Ascending aorta (tissue), 2 donors: ENCODE measurements around the gene TLE1. TPM values are rescaled to one million over a fixed set of nuclear protein-coding genes. Genes with fewer than 3 reads are reported as not detected.

Experiments used
- DNase-seq, 2 donors: peaks; one replicate each; pipeline ENCODE4 v3.0.0-alpha.2; 2019; ENCODE audit warnings: low spot score in 2 of 2
- H3K27ac ChIP-seq, 2 donors: fragments of 200-600 bp; sonication (generic); one replicate each; pipeline ENCODE4 v1.5.1; 2016 to 2017; ENCODE audit warnings: mild to moderate bottlenecking in 1 of 2
- H3K27me3 ChIP-seq: fragments of 200-600 bp; sonication (generic); one replicate; pipeline ENCODE4 v1.5.1; 2017
- H3K36me3 ChIP-seq, 2 donors: fragments of 200-600 bp; sonication (generic); one replicate each; pipeline ENCODE4 v1.5.1; 2016
- H3K4me1 ChIP-seq, 2 donors: fragments of 200-600 bp; sonication (generic); one replicate each; pipeline ENCODE4 v1.5.1; 2016 to 2017; ENCODE audit warnings: mild to moderate bottlenecking in 1 of 2
- H3K4me3 ChIP-seq, 2 donors: fragments of 200-600 bp; sonication (generic); one replicate each; pipeline ENCODE4 v1.5.1; 2016 to 2017; ENCODE audit warnings: mild to moderate bottlenecking in 1 of 2
- H3K9me3 ChIP-seq, 2 donors: fragments of 200-600 bp; sonication (generic); one replicate each; pipeline ENCODE4 v1.5.1; 2016
- CTCF ChIP-seq, 3 experiments: fragments of 200-600 bp in 2 of 3; fragments of 450-650 bp in 1 of 3; sonication (generic) in 2 of 3; IDR thresholded peaks; one replicate each; pipeline ENCODE4 v1.5.1; 2016 to 2019; ENCODE audit warnings: antibody characterized with exemption in 3 of 3, mild to moderate bottlenecking in 1 of 3, moderate library complexity in 1 of 3
- intact Hi-C: fragments of 100-400 bp; cut with DNase I; formaldehyde crosslinking; loops from one replicate; pipeline ENCODE4 v1.15.1; 2023
- total RNA-seq: library from RNA; depleted of rRNA; stranded (reverse); fragments of >200 nt; gene quantifications from one replicate; pipeline ENCODE4 v1.1.0, GENCODE V29; 2016

TLE1 gene
- total RNA-seq, 1 donor from 2014 or later, result 58.5 TPM

- Histone ChIP-seq H3K27me3 (no peaks in the 10 kb centered on the region), H3K4me1 (peaks cover 0 to 5% of the 10 kb centered on the region in 2 donors), H3K27ac (no peak overlapping the region), H3K9me3 (no peaks in the 10 kb centered on the region), H3K4me3 (no peak overlapping the region), H3K36me3 (peaks cover 0 to 10% of the 10 kb centered on the region in 2 donors)
- TF ChIP-seq CTCF (IDR thresholded peaks at IDR 0.05), result no peak
- intact Hi-C loops, result no loop called here
- no peak for DNase-seq
Measured at GRCh38 chr9:81627481-81627880, 61.9 kb downstream of the TLE1 start.

GRCh38 chr9:81626511-81626910, 62.8 kb downstream of the TLE1 start:
- Histone ChIP-seq H3K36me3 (peaks cover 0 to 3% of the 10 kb centered on the region in 2 donors), H3K27me3 (no peaks in the 10 kb centered on the region), H3K27ac (no peak overlapping the region), H3K4me3 (no peak overlapping the region), H3K4me1 (peaks cover 0 to 5% of the 10 kb centered on the region in 2 donors), H3K9me3 (no peaks in the 10 kb centered on the region)
- TF ChIP-seq CTCF (IDR thresholded peaks at IDR 0.05), result no peak
- no peak for DNase-seq
- intact Hi-C loops, result no loop called here

GRCh38 chr9:81625969-81626368, 63.4 kb downstream of the TLE1 start:
- TF ChIP-seq CTCF (IDR thresholded peaks at IDR 0.05), result no peak
- H3K4me1 ChIP-seq, result peaks cover 0 to 5% of the 10 kb centered on the region in 2 donors
- no peaks in the 10 kb centered on the region for H3K36me3 ChIP-seq
- H3K9me3 ChIP-seq, result no peaks in the 10 kb centered on the region
- no peak overlapping the region for H3K4me3 ChIP-seq
- no peaks in the 10 kb centered on the region for H3K27me3 ChIP-seq
- DNase-seq, result no peak
- no peak overlapping the region for H3K27ac ChIP-seq
- intact Hi-C loops, result no loop called here

GRCh38 chr9:81623778-81624177, 65.6 kb downstream of the TLE1 start:
- no peaks in the 10 kb centered on the region for H3K27me3 ChIP-seq
- intact Hi-C loops, result no loop called here
- H3K4me1 ChIP-seq, result peaks cover 0 to 8% of the 10 kb centered on the region in 2 donors
- TF ChIP-seq CTCF (IDR thresholded peaks at IDR 0.05), result no peak
- H3K36me3 ChIP-seq, result peaks cover 0 to 15% of the 10 kb centered on the region in 2 donors
- no peak overlapping the region for H3K27ac ChIP-seq
- H3K4me3 ChIP-seq, result no peak overlapping the region
- no peak for DNase-seq
- no peaks in the 10 kb centered on the region for H3K9me3 ChIP-seq

- Histone ChIP-seq H3K4me3 (no peak overlapping the region), H3K27me3 (no peaks in the 10 kb centered on the region), H3K36me3 (peaks cover 0 to 21% of the 10 kb centered on the region in 2 donors), H3K27ac (no peak overlapping the region), H3K4me1 (peaks cover 0 to 5% of the 10 kb centered on the region in 2 donors), H3K9me3 (no peaks in the 10 kb centered on the region)
- intact Hi-C loops, result no loop called here
- DNase-seq, result no peak
- TF ChIP-seq CTCF (IDR thresholded peaks at IDR 0.05), result no peak
Measured at GRCh38 chr9:81622471-81623255, 66.7 kb downstream of the TLE1 start.
